Astrocyte of the spinal cord (primary cell): ENCODE data around the gene HLX.

Source experiments
- DNase-seq: peaks from one replicate; pipeline ENCODE4 v3.0.0; 2011; ENCODE audit warnings: low read depth, low spot score
- H3K4me3 ChIP-seq: 2 replicates; pipeline ENCODE4 v1.5.1; 2011; ENCODE audit warnings: low read depth, mild to moderate bottlenecking, low read length, moderate library complexity
- CTCF ChIP-seq: IDR thresholded peaks from 2 replicates; pipeline ENCODE4 v1.5.1; 2012; ENCODE audit warnings: low read depth, mild to moderate bottlenecking, low read length, inconsistent platforms
- in situ Hi-C: cut with HindIII; loops from 2 replicates; pipeline ENCODE4 v1.10.0; 2017; ENCODE audit warnings: low sequenced_read_pairs

HLX gene

GRCh38 chr1:220928320-220928719 lies 49.1 kb downstream of the HLX start:
- in situ Hi-C loops: no loop called here
- no peak for TF ChIP-seq CTCF
- no peak for DNase-seq
- H3K4me3 ChIP-seq: no peak overlapping the region

- no peak for TF ChIP-seq CTCF
- H3K4me3 ChIP-seq: no peak overlapping the region
- in situ Hi-C loops: no loop called here
- DNase-seq: no peak
Measured at GRCh38 chr1:220928725-220929300, 49.6 kb downstream of the HLX start.

- in situ Hi-C loops: no loop called here
- no peak overlapping the region for H3K4me3 ChIP-seq
- DNase-seq: no peak
- TF ChIP-seq CTCF: no peak
Measured at GRCh38 chr1:220929304-220929703, 50.1 kb downstream of the HLX start.
